Stomach (tissue), 9 donors: Measurements from ENCODE around the gene TPRG1. TPM values are rescaled to one million over a fixed set of nuclear protein-coding genes. Genes with fewer than 3 reads are reported as not detected.
A peak's percentile ranks its signal among the peaks of the same experiment; 100 is the strongest.

Source experiments
- DNase-seq, 2 donors: peaks; one replicate each; pipeline versions ENCODE4 v3.0.0 to v3.0.0-alpha.2; 2013 to 2019
- H3K27ac ChIP-seq, 5 donors: fragments of 200-600 bp in 4 of 5; sonication (generic) in 4 of 5; one replicate each; pipeline ENCODE4 v1.5.1; 2013 to 2019; ENCODE audit warnings: mild to moderate bottlenecking in 1 of 5, moderate library complexity in 1 of 5
- H3K27me3 ChIP-seq, 3 donors: fragments of 200-600 bp; sonication (generic); one replicate each; pipeline ENCODE4 v1.5.1; 2017 to 2019; ENCODE audit warnings: mixed run types in 1 of 3
- H3K36me3 ChIP-seq, 4 donors: fragments of 200-600 bp; sonication (generic); 1 replicate in 3 of 4; 2 replicates in 1 of 4; pipeline ENCODE4 v1.5.1; 2016 to 2019
- H3K4me1 ChIP-seq, 4 donors: fragments of 200-600 bp; sonication (generic); one replicate each; pipeline ENCODE4 v1.5.1; 2016 to 2019
- H3K4me3 ChIP-seq, 4 donors: fragments of 200-600 bp; sonication (generic) in 3 of 4; one replicate each; pipeline ENCODE4 v1.5.1; 2016 to 2019; ENCODE audit warnings: mild to moderate bottlenecking in 1 of 4
- H3K9me3 ChIP-seq, 4 donors: fragments of 200-600 bp; sonication (generic); one replicate each; pipeline ENCODE4 v1.5.1; 2016 to 2019
- EP300 ChIP-seq: sonication (generic); formaldehyde crosslinking; IDR thresholded peaks from one replicate; pipeline ENCODE4 v1.6.1; 2017; ENCODE audit warnings: antibody characterized with exemption
- POLR2A ChIP-seq, 4 donors: fragments of 450-650 bp; IDR thresholded peaks; one replicate each; pipeline ENCODE4 v1.6.1; 2016; ENCODE audit warnings: antibody characterized with exemption in 4 of 4, control low read depth in 2 of 4, mild to moderate bottlenecking in 1 of 4, moderate library complexity in 1 of 4
- POLR2AphosphoS5 ChIP-seq, 3 donors: sonication (generic); formaldehyde crosslinking; IDR thresholded peaks; one replicate each; pipeline ENCODE4 v1.6.1; 2016; ENCODE audit warnings: antibody characterized with exemption in 3 of 3
- WGBS, 5 donors: extraction: QIAGEN DNeasy Blood & Tissue Kit in 3 of 5; methylation state at CpG; one replicate each; pipeline versions ENCODE4 v1.1.5 to v1.1.7; 2013 to 2018; 5-methylcytosine and 5-hydroxymethylcytosine counted together
- intact Hi-C: fragments of 100-400 bp; cut with DNase I; formaldehyde crosslinking; loops from one replicate; pipeline ENCODE4 v1.15.1; 2023; ENCODE audit warnings: low total_unique reads
- polyA plus RNA-seq, 3 donors: library from polyadenylated mRNA; stranded (reverse); fragments of 200-250 nt; gene quantifications; one replicate each; pipeline ENCODE4 v1.2.3, GENCODE V29; 2013
- total RNA-seq, 5 donors: library from RNA; depleted of rRNA; stranded (reverse); fragments of >200 nt; gene quantifications; one replicate each; pipeline versions ENCODE4 v1.1.0 to v1.2.3, GENCODE V29; 2014 to 2016
- TF ChIP-seq, protein P1 (sequence below), 7 experiments: fragments of 450-650 bp in 4 of 7; fragments of 200-600 bp in 3 of 7; sonication (generic) in 3 of 7; IDR thresholded peaks; one replicate each; pipeline ENCODE4 v1.5.1; 2016 to 2019; ENCODE audit warnings: antibody characterized with exemption in 7 of 7, control low read depth in 2 of 7, mild to moderate bottlenecking in 1 of 7
- donor health status: healthy with polysubstance abuse.
- donor health status: Bipolar disorder and iron deficiency.
- donor health status: healthy.

Gene TPRG1
- total and polyA plus RNA-seq, 8 donors: 1.2 to 20.9 (median 3.7) TPM

DNA sequence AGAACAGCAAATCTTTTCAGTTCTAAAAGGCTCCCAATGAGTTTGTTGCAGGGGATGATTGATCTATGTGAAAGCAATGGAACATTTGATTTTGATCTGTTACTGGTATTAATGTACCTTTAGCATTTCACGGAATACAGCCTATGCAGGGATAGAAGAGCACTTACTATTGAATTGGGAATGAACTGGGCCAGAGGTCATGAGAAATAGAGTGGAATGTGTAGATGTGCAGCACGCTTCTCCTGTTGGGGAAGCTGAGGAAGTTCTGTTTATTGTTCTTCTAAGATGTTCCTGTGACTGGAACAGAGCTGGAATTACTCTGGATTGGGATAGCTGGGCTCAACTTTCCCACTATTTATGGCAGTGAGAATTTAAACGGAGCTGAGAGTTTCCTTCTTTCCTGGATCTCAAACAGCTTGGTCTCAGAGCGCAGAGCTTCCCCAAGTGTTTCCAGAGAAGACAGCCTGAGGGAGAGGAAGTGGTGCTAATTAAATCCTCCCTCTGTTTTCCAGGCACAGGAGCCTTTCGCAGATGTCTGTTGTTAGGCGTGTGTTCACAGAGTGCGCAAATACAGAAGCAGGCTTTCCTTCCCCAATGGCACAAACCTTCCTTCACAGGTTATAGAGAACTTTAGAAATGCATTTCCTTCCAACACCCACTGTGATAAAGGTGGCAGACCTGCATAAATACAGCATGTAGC is 32.5 kb downstream of the TPRG1 start:
- TF ChIP-seq EP300 (no peak), POLR2A (IDR thresholded peaks at IDR 0.05) (no peak), POLR2AphosphoS5 (IDR thresholded peaks at IDR 0.05) (no peak)
- TF ChIP-seq, protein P1, sequence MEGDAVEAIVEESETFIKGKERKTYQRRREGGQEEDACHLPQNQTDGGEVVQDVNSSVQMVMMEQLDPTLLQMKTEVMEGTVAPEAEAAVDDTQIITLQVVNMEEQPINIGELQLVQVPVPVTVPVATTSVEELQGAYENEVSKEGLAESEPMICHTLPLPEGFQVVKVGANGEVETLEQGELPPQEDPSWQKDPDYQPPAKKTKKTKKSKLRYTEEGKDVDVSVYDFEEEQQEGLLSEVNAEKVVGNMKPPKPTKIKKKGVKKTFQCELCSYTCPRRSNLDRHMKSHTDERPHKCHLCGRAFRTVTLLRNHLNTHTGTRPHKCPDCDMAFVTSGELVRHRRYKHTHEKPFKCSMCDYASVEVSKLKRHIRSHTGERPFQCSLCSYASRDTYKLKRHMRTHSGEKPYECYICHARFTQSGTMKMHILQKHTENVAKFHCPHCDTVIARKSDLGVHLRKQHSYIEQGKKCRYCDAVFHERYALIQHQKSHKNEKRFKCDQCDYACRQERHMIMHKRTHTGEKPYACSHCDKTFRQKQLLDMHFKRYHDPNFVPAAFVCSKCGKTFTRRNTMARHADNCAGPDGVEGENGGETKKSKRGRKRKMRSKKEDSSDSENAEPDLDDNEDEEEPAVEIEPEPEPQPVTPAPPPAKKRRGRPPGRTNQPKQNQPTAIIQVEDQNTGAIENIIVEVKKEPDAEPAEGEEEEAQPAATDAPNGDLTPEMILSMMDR (IDR thresholded peaks at IDR 0.05): no peak
- Histone ChIP-seq H3K27me3 (no peaks in the 10 kb centered on the region), H3K36me3 (no peaks in the 10 kb centered on the region), H3K9me3 (no peaks in the 10 kb centered on the region), H3K4me1 (no peaks in the 10 kb centered on the region), H3K4me3 (no peak overlapping the region), H3K27ac (no peak overlapping the region)
- peak in 1 of 2 donors; percentile 26 for DNase-seq
- 47 to 69% (median 60%) methylated on average over 7 of the region's 7 CpGs for WGBS, 5 donors
- intact Hi-C loops: no loop called here

DNA sequence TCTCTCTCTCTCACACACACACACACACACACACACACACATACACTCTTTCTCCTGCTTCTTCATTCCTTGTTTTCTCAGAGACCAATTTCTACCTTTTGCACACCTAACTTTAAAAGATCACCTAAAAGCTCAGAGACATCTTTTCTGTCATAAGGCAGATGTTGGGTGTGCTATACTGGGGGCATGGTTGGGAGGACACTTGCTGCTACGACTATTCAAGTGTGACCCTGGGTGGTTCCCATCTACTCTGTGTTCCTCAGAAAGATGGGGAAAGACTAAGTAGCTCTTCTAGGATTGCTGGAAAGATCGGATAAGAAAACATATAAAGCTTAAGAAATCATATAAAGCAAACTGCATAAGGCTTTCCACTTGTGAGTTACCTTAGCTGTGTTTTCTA is 33.2 kb downstream of the TPRG1 start:
- Histone ChIP-seq H3K4me1 (no peaks in the 10 kb centered on the region), H3K4me3 (no peak overlapping the region), H3K27ac (no peak overlapping the region), H3K9me3 (no peaks in the 10 kb centered on the region), H3K36me3 (no peaks in the 10 kb centered on the region), H3K27me3 (no peaks in the 10 kb centered on the region)
- intact Hi-C loops: no loop called here
- TF ChIP-seq EP300 (no peak), POLR2A (IDR thresholded peaks at IDR 0.05) (no peak), POLR2AphosphoS5 (IDR thresholded peaks at IDR 0.05) (no peak)
- TF ChIP-seq, protein P1 (IDR thresholded peaks at IDR 0.05): no peak
- DNase-seq: no peak
- WGBS, 5 donors: 85 to 98% (median 89%) methylated on average over 2 of the region's 2 CpGs

DNA sequence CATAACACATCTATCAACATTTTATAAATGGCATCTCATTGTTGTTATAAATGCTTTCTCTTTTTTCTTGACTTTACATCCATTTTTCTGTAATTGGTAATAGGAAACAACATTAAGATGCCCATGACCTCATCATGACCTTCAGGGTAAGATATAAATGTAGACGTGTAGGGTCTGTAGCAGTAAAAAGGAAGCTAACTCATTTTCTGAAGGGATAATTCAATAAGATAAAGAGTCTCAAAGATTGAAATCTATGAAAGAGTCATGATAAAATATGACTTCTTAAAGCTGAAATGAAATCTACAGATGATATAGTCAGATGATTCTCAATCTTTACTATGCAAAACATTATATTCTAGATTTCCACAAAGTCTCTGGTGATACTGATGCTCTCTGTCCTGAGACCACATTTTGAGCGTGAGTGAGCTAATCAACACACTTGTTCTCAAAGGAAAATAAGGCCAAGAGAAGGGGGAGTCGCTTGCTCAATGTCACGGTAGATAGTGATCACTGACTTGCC is 38.5 kb downstream of the TPRG1 start:
- Histone ChIP-seq H3K4me3 (no peak overlapping the region), H3K9me3 (no peaks in the 10 kb centered on the region), H3K27me3 (no peaks in the 10 kb centered on the region), H3K36me3 (no peaks in the 10 kb centered on the region), H3K4me1 (no peaks in the 10 kb centered on the region), H3K27ac (no peak overlapping the region)
- DNase-seq: no peak
- TF ChIP-seq, protein P1 (IDR thresholded peaks at IDR 0.05): no peak
- TF ChIP-seq POLR2AphosphoS5 (IDR thresholded peaks at IDR 0.05) (no peak), POLR2A (IDR thresholded peaks at IDR 0.05) (no peak), EP300 (no peak)
- 72 to 90% (median 80%) methylated on average over 4 of the region's 4 CpGs for WGBS, 5 donors
- intact Hi-C loops: no loop called here

DNA sequence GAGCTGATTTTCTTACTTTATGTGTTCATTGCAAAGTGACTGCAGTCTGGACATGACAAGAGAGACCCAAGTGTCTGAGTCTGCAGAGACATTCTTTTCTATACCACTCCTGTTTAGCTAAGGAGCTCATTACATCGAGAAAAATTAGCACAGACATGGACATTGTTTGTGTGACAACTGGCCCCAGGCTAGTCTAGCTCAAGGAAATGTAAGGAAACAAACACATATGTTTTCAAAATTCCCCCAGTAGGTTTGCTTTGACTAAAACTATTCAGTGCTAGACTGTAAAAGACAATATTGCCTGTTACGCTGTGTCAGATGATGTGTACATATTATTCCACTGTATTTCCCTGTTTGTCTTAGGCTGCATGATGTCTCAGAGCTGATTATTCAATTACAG is 40.9 kb downstream of the TPRG1 start:
- Histone ChIP-seq H3K27ac (no peak overlapping the region), H3K9me3 (no peaks in the 10 kb centered on the region), H3K4me1 (no peaks in the 10 kb centered on the region), H3K4me3 (no peak overlapping the region), H3K36me3 (no peaks in the 10 kb centered on the region), H3K27me3 (no peaks in the 10 kb centered on the region)
- intact Hi-C loops: no loop called here
- DNase-seq: no peak
- TF ChIP-seq EP300 (no peak), POLR2A (IDR thresholded peaks at IDR 0.05) (no peak), POLR2AphosphoS5 (IDR thresholded peaks at IDR 0.05) (no peak)
- TF ChIP-seq, protein P1 (IDR thresholded peaks at IDR 0.05): no peak
- 64 to 92% (median 78%) methylated on average over 2 of the region's 2 CpGs for WGBS, 5 donors
